ELR (cell line): ENCODE data around the gene RUFY3.
"Not testable (repeated sequence)": the region's sequence is repeated elsewhere in the genome, so short reads cannot be mapped to it uniquely, and the experiment has no call there.

Experiments
- DNase-seq: peaks from one replicate; pipeline ENCODE4 v3.0.0-alpha.2; 2015; ENCODE audit warnings: low read depth

RUFY3 gene

DNA sequence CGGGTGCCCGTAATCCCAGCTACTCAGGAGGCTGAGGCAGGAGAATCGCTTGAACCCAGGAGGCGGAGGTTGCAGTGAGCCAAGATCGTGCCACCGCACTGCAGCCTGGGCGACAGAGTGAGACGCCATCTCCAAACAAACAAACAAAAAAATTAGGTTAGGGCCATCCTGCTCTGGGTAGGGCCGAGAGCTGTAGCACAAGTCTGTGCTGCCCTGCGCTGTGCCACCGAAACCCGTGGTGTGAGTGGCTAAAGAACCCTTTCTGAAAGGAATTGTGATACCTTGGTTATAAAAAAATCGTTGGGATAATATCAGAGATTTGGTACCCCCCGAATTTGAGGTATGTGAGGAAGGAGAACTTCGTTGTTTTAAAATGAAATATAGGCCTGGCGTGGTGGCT is 118.9 kb downstream of the RUFY3 start:
- not testable (repeated sequence) for DNase-seq

DNA sequence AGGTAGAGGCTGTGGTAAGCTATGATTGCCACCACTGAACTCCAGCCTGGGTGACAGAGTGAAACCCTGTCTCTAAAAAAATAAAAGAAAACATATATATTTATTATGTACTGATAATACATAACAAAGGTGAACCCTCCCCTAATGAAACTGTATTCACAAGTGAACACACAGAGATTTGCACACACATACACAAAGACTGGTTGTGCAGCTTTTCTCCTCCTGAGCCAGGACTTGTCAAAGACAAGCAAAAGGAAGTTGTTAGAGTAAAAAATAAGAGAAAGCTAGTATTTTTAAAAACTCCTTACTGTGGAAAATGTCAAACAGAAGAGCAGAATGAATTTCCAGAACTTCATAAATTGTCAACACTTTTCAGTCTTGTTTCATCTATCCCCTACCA is 119.4 kb downstream of the RUFY3 start:
- DNase-seq = no peak

DNA sequence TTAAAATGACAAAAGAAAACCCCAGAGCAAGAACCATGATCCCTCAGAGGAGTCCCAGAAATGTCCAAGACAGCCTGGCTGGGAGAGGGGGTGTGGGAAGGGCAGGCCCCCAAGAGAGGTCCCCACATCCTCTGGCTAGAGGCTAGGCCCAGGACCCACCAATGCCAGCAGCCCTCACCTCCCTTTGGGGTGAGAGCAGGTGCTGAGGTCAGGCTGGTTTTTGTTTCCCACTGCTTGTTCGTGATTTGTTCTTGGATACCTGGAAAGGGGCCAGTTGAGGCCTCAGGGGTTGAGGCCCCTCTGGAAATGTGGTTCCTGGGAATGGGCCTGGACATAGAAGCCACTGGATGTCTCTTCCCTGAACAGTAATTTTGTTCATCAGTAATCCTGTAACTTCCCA is 120.2 kb downstream of the RUFY3 start:
- no peak for DNase-seq

DNA sequence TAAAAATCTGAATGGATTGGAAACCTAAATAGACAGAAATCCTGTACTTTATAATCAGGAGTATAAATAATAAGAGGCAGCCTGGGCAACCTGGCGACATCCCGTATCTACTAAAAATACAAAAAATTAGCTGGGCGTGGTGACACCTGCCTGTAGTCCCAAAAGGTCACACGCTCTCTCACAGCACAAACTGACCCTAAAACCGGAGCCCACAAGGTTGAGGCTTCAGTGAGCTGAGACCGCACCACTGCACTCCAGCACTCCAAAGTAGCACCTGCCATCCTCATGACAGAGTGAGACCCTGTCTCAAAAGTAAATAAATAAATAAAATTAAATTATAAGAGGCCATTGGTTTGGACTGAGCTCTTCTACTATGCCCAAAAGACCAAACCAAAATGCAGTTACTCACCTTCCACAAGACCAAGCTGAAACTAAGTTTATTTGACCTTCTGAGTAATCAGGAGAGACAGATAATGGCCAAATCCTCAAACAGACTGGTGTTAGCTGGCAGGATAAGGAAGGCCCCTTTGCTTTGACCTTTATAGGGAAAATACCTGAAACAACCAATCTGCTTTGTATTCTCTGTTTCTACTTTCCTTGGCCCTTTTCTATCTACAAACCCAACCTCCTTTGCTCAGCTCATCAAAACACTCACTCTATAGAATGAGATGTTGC is 121.1 kb downstream of the RUFY3 start:
- no peak for DNase-seq

DNA sequence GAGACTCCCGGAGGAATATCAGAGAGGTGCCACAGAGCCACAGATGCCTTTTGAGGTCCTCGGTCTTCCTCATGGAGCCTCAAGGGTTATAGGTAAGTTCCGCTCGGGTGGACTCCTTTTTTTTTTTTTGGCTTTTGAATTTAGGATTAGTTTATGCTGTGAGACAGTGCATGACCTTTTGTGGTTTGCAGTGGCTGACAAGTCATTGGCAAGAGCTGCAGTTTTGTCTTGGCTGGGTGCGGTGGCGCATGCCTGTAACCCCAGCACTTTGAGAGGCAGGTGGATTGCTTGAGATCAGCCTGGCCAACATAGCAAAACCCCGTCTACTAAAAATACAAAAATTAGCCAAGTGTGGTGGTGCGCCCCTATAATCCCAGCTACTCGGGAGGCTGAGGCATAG is 122.4 kb downstream of the RUFY3 start:
- DNase-seq = no peak

DNA sequence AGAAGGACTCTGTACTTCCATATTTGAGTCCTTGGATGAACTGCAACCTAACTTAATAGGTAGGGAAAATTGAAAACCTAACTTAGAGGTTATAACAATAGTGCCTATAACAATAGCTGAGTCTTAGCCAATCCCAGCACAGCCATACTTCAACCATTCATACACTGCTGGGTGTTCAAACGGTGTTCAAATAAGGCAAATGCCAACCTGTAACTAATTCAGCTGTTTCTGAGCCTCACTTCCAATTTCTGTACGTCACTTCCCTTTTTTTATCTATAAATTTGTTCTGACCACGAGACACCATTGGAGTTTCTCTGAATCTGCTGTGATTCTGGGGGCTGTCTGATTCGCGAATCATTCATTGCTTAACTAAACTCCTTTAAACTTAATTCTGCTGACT is 127.5 kb downstream of the RUFY3 start:
- DNase-seq = no peak

DNA sequence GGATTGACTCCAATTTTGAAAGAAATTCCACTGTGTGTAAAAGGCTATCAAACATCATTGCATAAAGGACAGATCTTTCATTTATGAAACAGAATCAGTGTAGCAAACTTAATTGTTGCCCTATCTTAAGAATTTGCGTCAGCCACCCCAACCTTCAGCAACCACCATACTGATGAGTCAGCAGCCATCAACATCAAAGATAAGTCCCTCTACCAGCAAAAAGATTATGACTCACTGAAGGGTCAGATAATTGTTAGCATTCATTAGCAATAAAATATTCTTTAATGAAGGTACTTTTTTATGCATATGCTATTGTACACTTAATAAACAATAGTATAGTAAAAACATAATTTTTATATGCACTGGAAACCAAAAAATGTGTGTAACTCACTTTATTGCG is 133.7 kb downstream of the RUFY3 start:
- no peak for DNase-seq
